GM12878 (cell line): Measurements from ENCODE around the gene FOXL3. TPM values are rescaled to one million over a fixed set of nuclear protein-coding genes. Genes with fewer than 3 reads are reported as not detected.

Experiments
- ATAC-seq: fragments of 200-7000 bp; cut with Tn5 transposase; 3 replicates; pipeline ENCODE4 v1.9.1; 2020; ENCODE audit warnings: mild to moderate bottlenecking, moderate library complexity
- BruUV-seq: library from RNA; stranded (reverse); fragments of 400-500 nt; replicated peaks from 2 replicates; lab custom pipeline; 2021; lab: Mats Ljungman, UMichigan
- CTCF ChIA-PET: fragments of 300-600 bp; sonication (Branson Sonifier 250); formaldehyde crosslinking; extraction: SDS; loops from one replicate; lab custom pipeline; 2021; ENCODE audit warnings: inconsistent platforms; lab: Yijun Ruan, JAX
- POLR2A ChIA-PET: fragments of 350-600 bp; formaldehyde crosslinking; extraction: SDS; loops from one replicate; lab custom pipeline; 2021; ENCODE audit warnings: inconsistent platforms; lab: Charles Lee
- RAD21 ChIA-PET: fragments of 300-600 bp; sonication (Branson Sonifier 250); formaldehyde crosslinking; loops from one replicate; lab custom pipeline; 2023; ENCODE audit warnings: antibody characterized with exemption; ENCODE audit not compliant: unreplicated experiment; lab: Charles Lee
- SMC1A ChIA-PET: fragments of 300-600 bp; sonication (Branson Sonifier 250); formaldehyde crosslinking; loops from one replicate; lab custom pipeline; 2023; ENCODE audit not compliant: unreplicated experiment, uncharacterized antibody; lab: Charles Lee
- DNase-seq: peaks from one replicate; pipeline ENCODE4 v3.0.0-alpha.2; 2011; ENCODE audit warnings: low read depth, low spot score
- FAIRE-seq: peaks from 3 replicates; lab custom pipeline; 2011; peaks lifted over from hg19 to GRCh38; lab: Jason Lieb, UNC
- H2AFZ ChIP-seq: 2 replicates; pipeline ENCODE4 v1.6.0; 2011; ENCODE audit warnings: low read depth, low read length, control low read depth; ENCODE audit not compliant: control insufficient read depth
- H3K27ac ChIP-seq: 2 replicates; pipeline ENCODE4 v1.5.1; 2011; ENCODE audit warnings: control low read depth; ENCODE audit not compliant: control insufficient read depth, insufficient read depth
- H3K27me3 ChIP-seq, 2 experiments: replicated peaks in 1 of 2; 2 replicates each; pipeline versions ENCODE4 v1.6.0 to v1.6.1; 2011; ENCODE audit warnings: low read length in 1 of 2; ENCODE audit not compliant: control insufficient read depth in 2 of 2, insufficient read depth in 2 of 2
- H3K36me3 ChIP-seq, 2 experiments: 2 replicates each; pipeline ENCODE4 v1.5.1; 2011; ENCODE audit warnings: low read length in 1 of 2; ENCODE audit not compliant: control insufficient read depth in 2 of 2, insufficient read depth in 2 of 2
- H3K4me1 ChIP-seq: 2 replicates; pipeline ENCODE4 v1.6.1; 2011; ENCODE audit warnings: mild to moderate bottlenecking, low read length, moderate library complexity, mixed read lengths; ENCODE audit not compliant: control insufficient read depth, insufficient read depth
- H3K4me2 ChIP-seq: 2 replicates; pipeline ENCODE4 v1.6.0; 2011; ENCODE audit warnings: control low read depth; ENCODE audit not compliant: control insufficient read depth, insufficient read depth
- H3K4me3 ChIP-seq: fragments of 200-600 bp; sonication (generic); 2 replicates; pipeline ENCODE4 v1.5.1; 2016
- H3K79me2 ChIP-seq: 2 replicates; pipeline ENCODE4 v1.6.0; 2011; ENCODE audit warnings: low read length; ENCODE audit not compliant: control insufficient read depth, insufficient read depth
- H3K9ac ChIP-seq: 2 replicates; pipeline ENCODE4 v1.8.0; 2011; ENCODE audit warnings: low read length, control low read depth, mixed read lengths; ENCODE audit not compliant: control insufficient read depth, insufficient read depth
- H3K9me3 ChIP-seq: replicated peaks from 3 replicates; pipeline ENCODE4 v1.5.1; 2011; ENCODE audit warnings: mild to moderate bottlenecking, low read length; ENCODE audit not compliant: control insufficient read depth, insufficient read depth
- H4K20me1 ChIP-seq: 2 replicates; pipeline ENCODE4 v1.6.0; 2011; ENCODE audit not compliant: control insufficient read depth, insufficient read depth
- CUX1 ChIP-seq: IDR thresholded peaks from 2 replicates; pipeline ENCODE4 v1.6.1; 2012; ENCODE audit warnings: improper control_type of control experiment, low read depth, low read length; ENCODE audit not compliant: insufficient replicate concordance
- FOS ChIP-seq: IDR thresholded peaks from 3 replicates; pipeline ENCODE4 v1.6.1; 2011; ENCODE audit warnings: borderline replicate concordance; ENCODE audit not compliant: insufficient read length; ENCODE audit errors: extremely low read depth
- HSF1 ChIP-seq: fragments of 150-350 bp; IDR thresholded peaks from 2 replicates; pipeline ENCODE4 v1.6.1; 2014; ENCODE audit warnings: mild to moderate bottlenecking, low read depth, low read length
- PAX5 ChIP-seq: IDR thresholded peaks from 2 replicates; pipeline ENCODE4 v1.6.1; 2011; ENCODE audit warnings: low read depth, low read length, borderline replicate concordance
- SP1 ChIP-seq: IDR thresholded peaks from one replicate; pipeline ENCODE4 v1.6.1; 2011; ENCODE audit warnings: low read depth, low read length
- TAF1 ChIP-seq: IDR thresholded peaks from 2 replicates; pipeline ENCODE4 v1.6.1; 2011; ENCODE audit warnings: mild to moderate bottlenecking, low read depth, low read length, borderline replicate concordance
- ZBTB40 ChIP-seq: fragments of 450-650 bp; IDR thresholded peaks from 2 replicates; pipeline ENCODE4 v1.6.1; 2016; ENCODE audit warnings: mild to moderate bottlenecking, moderate library complexity, borderline replicate concordance
- WGBS: methylation state at CpG from one replicate; pipeline ENCODE4 v1.1.6; 2016; ENCODE audit warnings: low lambda C conversion rate; ENCODE audit not compliant: insufficient replicate concordance, insufficient coverage; ENCODE audit errors: missing lambda C conversion rate; 5-methylcytosine and 5-hydroxymethylcytosine counted together
- in situ Hi-C: fragments of 300-500 bp; cut with MboI; formaldehyde crosslinking; loops from 9 replicates; pipeline ENCODE4 v1.14.3; 2018; ENCODE audit warnings: mixed read lengths
- intact Hi-C: fragments of 100-400 bp; cut with micrococcal nuclease; formaldehyde crosslinking; loops from one replicate; pipeline ENCODE4 v1.14.2; 2022; ENCODE audit not compliant: unreplicated experiment
- polyA plus RNA-seq, 11 experiments: library from polyadenylated mRNA; depleted of rRNA in 4 of 11; unstranded in 6 of 11; stranded (reverse) in 5 of 11; fragments of >200 nt; fragmentation: Nextera tagmentation in 4 of 11; fragmentation: Illumina TruSeq in 1 of 11; extraction: Ambion mirVana in 4 of 11; extraction: Trizol in 1 of 11; gene quantifications; 1 replicate in 1 of 11; 2 replicates in 10 of 11; pipeline versions ENCODE4 v1.2.1 to v1.2.3, GENCODE V29; 2011 to 2016; ENCODE audit warnings: inconsistent platforms in 2 of 11, missing spikeins in 2 of 11, low read depth in 1 of 11
- total RNA-seq, 4 experiments: library from RNA; depleted of rRNA in 3 of 4; stranded (reverse); fragments of >200 nt in 3 of 4; fragmentation: Illumina TruSeq in 1 of 4; extraction: Trizol in 1 of 4; gene quantifications; 2 replicates each; pipeline versions ENCODE4 v1.2.1 to v1.2.3, GENCODE V29; 2013 to 2021

Gene FOXL3
- total and polyA plus RNA-seq, 10 of the 15 experiments (the other 5 are each of a cell fraction or from before 2014, with no cell fraction given), result not detected

DNA sequence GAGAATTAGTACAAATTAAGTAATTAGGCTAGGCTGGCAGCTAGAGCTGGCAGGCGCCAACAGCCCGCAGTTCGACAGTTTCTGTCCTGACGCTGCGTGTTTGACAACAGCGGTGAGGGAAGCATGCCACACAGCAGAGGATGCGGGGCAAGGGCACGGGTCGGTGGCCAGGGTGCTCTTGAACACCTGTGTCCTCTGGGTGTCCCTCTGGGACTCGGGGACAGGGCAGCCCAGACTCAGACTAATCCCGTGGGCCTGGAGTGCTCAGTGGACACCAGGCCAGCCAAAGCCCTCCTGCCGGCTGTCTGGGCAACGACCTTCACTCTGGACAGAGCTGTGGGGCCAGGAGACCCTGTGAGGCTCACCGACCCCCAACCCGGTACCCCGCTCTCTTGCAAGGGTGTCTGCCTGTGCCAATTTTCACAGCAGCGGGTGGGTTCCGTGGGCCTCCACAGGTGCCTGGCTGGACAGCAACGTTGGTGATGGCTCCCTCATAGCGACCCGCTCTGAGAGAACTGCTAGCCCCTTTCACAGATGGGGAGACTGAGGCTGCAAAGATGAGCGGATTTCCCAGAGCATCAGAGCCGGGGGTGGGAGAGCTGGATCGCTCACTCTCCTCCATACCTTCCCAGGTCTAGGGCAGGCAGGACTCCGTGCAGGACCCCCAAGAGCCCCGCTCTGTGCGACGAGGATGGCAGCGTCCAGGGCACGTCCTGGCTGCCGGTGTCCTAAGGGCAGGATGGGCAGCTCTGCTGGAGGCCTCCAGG lies 48.5 kb downstream of the FOXL3 start:
- no peak for ATAC-seq
- H3K4me1 ChIP-seq, result no peaks in the 10 kb centered on the region
- H3K79me2 ChIP-seq, result no peaks in the 10 kb centered on the region
- CTCF ChIA-PET, result interaction anchor here (0.6 kb wide), 1 partner anchor 534 kb away, joined by 4 read pairs; no protein-coding TSS in a partner anchor
- SMC1A ChIA-PET, result no interaction called here
- H2AFZ ChIP-seq, result no peak overlapping the region
- H3K4me2 ChIP-seq, result no peak overlapping the region
- no TSS peak for BruUV-seq
- no peaks in the 10 kb centered on the region for H3K27me3 ChIP-seq
- POLR2A ChIA-PET, result no interaction called here
- intact Hi-C loops (no loop called here), in situ Hi-C loops (no loop called here)
- no peaks in the 10 kb centered on the region for H3K36me3 ChIP-seq
- no peaks in the 10 kb centered on the region for H4K20me1 ChIP-seq
- no peak for FAIRE-seq
- RAD21 ChIA-PET, result no interaction called here
- H3K27ac ChIP-seq, result no peak overlapping the region
- WGBS, result 57% methylated on average over 31 of the region's 31 CpGs
- H3K9ac ChIP-seq, result no peak overlapping the region
- DNase-seq, result no peak
- no peak overlapping the region for H3K4me3 ChIP-seq
- H3K9me3 ChIP-seq, result no peaks in the 10 kb centered on the region; the same call in 2 of the 3 replicates
- TF ChIP-seq ZBTB40 (no peak), CUX1 (no peak), SP1 (no peak), FOS (no peak), PAX5 (no peak), HSF1 (no peak), TAF1 (no peak)
